ENCODE measurements around the gene QSER1.

GRCh38 chr11:32911413-32911812 lies 18.8 kb downstream of the QSER1 start:
- TF ChIP-seq, protein P1, sequence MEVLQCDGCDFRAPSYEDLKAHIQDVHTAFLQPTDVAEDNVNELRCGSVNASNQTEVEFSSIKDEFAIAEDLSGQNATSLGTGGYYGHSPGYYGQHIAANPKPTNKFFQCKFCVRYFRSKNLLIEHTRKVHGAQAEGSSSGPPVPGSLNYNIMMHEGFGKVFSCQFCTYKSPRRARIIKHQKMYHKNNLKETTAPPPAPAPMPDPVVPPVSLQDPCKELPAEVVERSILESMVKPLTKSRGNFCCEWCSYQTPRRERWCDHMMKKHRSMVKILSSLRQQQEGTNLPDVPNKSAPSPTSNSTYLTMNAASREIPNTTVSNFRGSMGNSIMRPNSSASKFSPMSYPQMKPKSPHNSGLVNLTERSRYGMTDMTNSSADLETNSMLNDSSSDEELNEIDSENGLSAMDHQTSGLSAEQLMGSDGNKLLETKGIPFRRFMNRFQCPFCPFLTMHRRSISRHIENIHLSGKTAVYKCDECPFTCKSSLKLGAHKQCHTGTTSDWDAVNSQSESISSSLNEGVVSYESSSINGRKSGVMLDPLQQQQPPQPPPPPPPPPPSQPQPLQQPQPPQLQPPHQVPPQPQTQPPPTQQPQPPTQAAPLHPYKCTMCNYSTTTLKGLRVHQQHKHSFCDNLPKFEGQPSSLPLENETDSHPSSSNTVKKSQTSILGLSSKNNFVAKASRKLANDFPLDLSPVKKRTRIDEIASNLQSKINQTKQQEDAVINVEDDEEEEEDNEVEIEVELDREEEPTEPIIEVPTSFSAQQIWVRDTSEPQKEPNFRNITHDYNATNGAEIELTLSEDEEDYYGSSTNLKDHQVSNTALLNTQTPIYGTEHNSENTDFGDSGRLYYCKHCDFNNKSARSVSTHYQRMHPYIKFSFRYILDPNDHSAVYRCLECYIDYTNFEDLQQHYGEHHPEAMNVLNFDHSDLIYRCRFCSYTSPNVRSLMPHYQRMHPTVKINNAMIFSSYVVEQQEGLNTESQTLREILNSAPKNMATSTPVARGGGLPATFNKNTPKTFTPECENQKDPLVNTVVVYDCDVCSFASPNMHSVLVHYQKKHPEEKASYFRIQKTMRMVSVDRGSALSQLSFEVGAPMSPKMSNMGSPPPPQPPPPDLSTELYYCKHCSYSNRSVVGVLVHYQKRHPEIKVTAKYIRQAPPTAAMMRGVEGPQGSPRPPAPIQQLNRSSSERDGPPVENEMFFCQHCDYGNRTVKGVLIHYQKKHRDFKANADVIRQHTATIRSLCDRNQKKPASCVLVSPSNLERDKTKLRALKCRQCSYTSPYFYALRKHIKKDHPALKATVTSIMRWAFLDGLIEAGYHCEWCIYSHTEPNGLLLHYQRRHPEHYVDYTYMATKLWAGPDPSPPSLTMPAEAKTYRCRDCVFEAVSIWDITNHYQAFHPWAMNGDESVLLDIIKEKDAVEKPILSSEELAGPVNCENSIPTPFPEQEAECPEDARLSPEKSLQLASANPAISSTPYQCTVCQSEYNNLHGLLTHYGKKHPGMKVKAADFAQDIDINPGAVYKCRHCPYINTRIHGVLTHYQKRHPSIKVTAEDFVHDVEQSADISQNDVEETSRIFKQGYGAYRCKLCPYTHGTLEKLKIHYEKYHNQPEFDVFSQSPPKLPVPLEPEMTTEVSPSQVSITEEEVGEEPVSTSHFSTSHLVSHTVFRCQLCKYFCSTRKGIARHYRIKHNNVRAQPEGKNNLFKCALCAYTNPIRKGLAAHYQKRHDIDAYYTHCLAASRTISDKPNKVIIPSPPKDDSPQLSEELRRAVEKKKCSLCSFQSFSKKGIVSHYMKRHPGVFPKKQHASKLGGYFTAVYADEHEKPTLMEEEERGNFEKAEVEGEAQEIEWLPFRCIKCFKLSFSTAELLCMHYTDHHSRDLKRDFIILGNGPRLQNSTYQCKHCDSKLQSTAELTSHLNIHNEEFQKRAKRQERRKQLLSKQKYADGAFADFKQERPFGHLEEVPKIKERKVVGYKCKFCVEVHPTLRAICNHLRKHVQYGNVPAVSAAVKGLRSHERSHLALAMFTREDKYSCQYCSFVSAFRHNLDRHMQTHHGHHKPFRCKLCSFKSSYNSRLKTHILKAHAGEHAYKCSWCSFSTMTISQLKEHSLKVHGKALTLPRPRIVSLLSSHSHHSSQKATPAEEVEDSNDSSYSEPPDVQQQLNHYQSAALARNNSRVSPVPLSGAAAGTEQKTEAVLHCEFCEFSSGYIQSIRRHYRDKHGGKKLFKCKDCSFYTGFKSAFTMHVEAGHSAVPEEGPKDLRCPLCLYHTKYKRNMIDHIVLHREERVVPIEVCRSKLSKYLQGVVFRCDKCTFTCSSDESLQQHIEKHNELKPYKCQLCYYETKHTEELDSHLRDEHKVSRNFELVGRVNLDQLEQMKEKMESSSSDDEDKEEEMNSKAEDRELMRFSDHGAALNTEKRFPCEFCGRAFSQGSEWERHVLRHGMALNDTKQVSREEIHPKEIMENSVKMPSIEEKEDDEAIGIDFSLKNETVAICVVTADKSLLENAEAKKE (CRISPR knock-in tag; IDR thresholded peaks at IDR 0.05) = no peak
- TF ChIP-seq CTCF (conservative IDR thresholded peaks at IDR 0.05; ENCODE audit: low read depth in 2 of 2) = no peak
- TF ChIP-seq EZH2phosphoT487 (IDR thresholded peaks at IDR 0.05; ENCODE audit: unreplicated experiment) = no peak

Measured in GM23338 (cell line).